Measurements from ENCODE around the gene TXNRD1. TPM values are rescaled to one million over a fixed set of nuclear protein-coding genes. Genes with fewer than 3 reads are reported as not detected.

Gene TXNRD1
- total and polyA plus RNA-seq, 12 donors: 53.9 to 487 (median 290) TPM

- H3K4me1 ChIP-seq (replicated peaks in 1 of 2): peaks cover 3 to 7% of the 10 kb centered on the region in 2 donors
- H3K36me3 ChIP-seq (replicated peaks in 1 of 2): no peaks in the 10 kb centered on the region
- 92 to 97% (median 92%) methylated on average over 3 of the region's 3 CpGs for WGBS, 4 donors
- no peak overlapping the region for H3K4me3 ChIP-seq
- H3K27me3 ChIP-seq: no peaks in the 10 kb centered on the region
- TF ChIP-seq, protein P1, sequence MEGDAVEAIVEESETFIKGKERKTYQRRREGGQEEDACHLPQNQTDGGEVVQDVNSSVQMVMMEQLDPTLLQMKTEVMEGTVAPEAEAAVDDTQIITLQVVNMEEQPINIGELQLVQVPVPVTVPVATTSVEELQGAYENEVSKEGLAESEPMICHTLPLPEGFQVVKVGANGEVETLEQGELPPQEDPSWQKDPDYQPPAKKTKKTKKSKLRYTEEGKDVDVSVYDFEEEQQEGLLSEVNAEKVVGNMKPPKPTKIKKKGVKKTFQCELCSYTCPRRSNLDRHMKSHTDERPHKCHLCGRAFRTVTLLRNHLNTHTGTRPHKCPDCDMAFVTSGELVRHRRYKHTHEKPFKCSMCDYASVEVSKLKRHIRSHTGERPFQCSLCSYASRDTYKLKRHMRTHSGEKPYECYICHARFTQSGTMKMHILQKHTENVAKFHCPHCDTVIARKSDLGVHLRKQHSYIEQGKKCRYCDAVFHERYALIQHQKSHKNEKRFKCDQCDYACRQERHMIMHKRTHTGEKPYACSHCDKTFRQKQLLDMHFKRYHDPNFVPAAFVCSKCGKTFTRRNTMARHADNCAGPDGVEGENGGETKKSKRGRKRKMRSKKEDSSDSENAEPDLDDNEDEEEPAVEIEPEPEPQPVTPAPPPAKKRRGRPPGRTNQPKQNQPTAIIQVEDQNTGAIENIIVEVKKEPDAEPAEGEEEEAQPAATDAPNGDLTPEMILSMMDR (IDR thresholded peaks at IDR 0.05): no peak
- no peak for TF ChIP-seq POLR2A (IDR thresholded peaks at IDR 0.05)
- H3K27ac ChIP-seq: no peak overlapping the region
- DNase-seq: no peak
- intact Hi-C loops (cut with DNase I): no loop called here
- H3K9me3 ChIP-seq (replicated peaks in 1 of 3): no peaks in the 10 kb centered on the region
Measured at GRCh38 chr12:104226672-104227071, 11.1 kb downstream of the TXNRD1 start.

DNA sequence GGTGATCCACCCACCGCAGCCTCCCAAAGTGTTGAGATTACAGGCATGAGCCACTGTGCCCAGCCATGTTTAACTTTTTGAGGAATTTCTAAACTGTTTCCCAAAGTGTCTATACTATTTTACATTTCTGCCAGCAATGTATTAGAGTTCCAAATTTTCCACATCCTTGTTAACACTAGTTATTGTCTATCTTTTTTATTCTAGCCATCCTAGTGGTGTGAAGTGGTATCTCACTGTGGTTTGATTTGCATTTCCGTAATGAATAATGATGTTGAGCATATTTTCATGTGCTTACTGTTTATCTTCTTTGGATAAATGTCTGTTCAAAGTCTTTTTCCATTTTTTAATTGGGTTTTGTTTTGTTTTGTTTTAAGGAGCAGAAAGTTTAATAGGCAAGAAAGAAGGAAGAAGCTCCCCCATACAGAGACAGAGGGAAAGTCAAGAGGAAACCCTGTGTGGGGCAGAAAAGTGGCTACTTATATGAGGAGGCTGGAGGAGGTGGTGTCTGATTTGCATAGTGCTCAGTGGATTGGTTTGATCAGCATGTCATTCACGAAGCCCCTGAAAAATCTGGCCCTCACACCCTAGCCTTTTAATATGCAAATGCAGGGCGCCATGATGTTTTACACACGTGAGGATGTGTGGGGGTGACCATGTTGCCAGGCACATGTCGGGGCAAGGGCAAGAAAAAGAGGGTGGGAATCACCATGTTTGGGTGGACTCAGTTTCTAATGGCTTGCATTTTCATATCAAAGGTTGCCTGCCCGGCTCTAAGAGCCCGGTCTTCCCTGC, 14.9 kb downstream of the TXNRD1 start:
- intact Hi-C loops (cut with DNase I): no loop called here
- 87 to 92% (median 91%) methylated on average over 8 of the region's 8 CpGs for WGBS, 4 donors

DNA sequence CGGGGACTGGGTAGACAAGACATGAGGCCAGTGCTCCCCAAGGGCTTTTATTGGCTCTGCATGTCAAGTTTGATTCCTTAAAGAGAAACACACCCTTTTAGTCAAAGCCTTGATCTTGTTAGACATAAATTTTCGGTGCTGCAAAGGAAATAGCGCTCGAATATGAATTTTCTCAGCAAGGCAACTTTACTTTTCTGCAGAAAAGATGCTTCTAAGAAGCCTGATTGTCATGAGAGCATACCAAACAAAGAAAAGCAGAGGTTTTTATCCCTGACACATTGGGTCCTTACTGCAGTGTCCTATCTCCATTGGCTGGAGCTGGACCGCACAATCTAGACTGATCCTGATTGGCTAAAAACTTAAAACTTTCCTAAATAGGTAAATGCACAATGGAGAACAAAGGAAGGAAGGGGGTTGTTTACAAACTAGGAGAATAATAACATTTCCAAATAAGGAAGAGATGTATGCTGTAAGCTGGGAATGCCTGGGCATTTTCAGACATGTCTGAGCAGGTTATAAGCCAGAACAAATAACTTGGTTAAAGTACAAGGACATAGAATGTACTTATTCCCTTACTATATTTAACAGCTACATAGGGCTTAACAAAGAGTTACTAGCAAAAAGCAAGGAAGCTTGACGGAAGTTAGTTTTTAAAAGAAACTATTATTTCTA, 17.2 kb downstream of the TXNRD1 start:
- no peak for TF ChIP-seq POLR2A (IDR thresholded peaks at IDR 0.05)
- TF ChIP-seq, protein P1 (IDR thresholded peaks at IDR 0.05): no peak
- no peak overlapping the region for H3K27ac ChIP-seq
- no peak for DNase-seq
- 93 to 97% (median 95%) methylated on average over 6 of the region's 6 CpGs for WGBS, 4 donors
- no peaks in the 10 kb centered on the region for H3K27me3 ChIP-seq
- peaks cover 0 to 14% (median 0%) of the 10 kb centered on the region in 3 donors for H3K9me3 ChIP-seq (replicated peaks in 1 of 3)
- intact Hi-C loops (cut with DNase I): no loop called here
- no peak overlapping the region for H3K4me3 ChIP-seq
- H3K36me3 ChIP-seq (replicated peaks in 1 of 2): no peaks in the 10 kb centered on the region
- H3K4me1 ChIP-seq (replicated peaks in 1 of 2): no peaks in the 10 kb centered on the region

More for the DNA sequence above, 14.9 kb downstream of the TXNRD1 start:
- Histone ChIP-seq H3K4me3 (no peak overlapping the region), H3K36me3 (replicated peaks in 1 of 2) (no peaks in the 10 kb centered on the region), H3K9me3 (replicated peaks in 1 of 3) (peaks cover 0 to 14% (median 0%) of the 10 kb centered on the region in 3 donors), H3K4me1 (replicated peaks in 1 of 2) (no peaks in the 10 kb centered on the region), H3K27ac (no peak overlapping the region), H3K27me3 (no peaks in the 10 kb centered on the region)
- DNase-seq: no peak
- no peak for TF ChIP-seq POLR2A (IDR thresholded peaks at IDR 0.05)
- TF ChIP-seq, protein P1 (IDR thresholded peaks at IDR 0.05): no peak

GRCh38 chr12:104234926-104235499, 19.4 kb downstream of the TXNRD1 start:
- no peaks in the 10 kb centered on the region for H3K4me1 ChIP-seq (replicated peaks in 1 of 2)

More at GRCh38 chr12:104234926-104235499, 19.4 kb downstream of the TXNRD1 start:
- Histone ChIP-seq H3K27ac (no peak overlapping the region), H3K27me3 (no peaks in the 10 kb centered on the region), H3K9me3 (replicated peaks in 1 of 3) (peaks cover 0 to 14% (median 0%) of the 10 kb centered on the region in 3 donors), H3K36me3 (replicated peaks in 1 of 2) (no peaks in the 10 kb centered on the region), H3K4me3 (no peak overlapping the region)
- intact Hi-C loops (cut with DNase I): no loop called here
- DNase-seq: no peak
- 93 to 99% (median 96%) methylated on average over 7 of the region's 7 CpGs for WGBS, 4 donors
- TF ChIP-seq, protein P1 (IDR thresholded peaks at IDR 0.05): no peak
- no peak for TF ChIP-seq POLR2A (IDR thresholded peaks at IDR 0.05)
